MM.1S (cell line): ENCODE results near the gene PSAPL1.

ENCODE experiments used
- CTCF ChIP-seq: fragments of 300-600 bp; sonication (generic); IDR thresholded peaks from 2 replicates; pipeline ENCODE4 v1.5.1; 2016; ENCODE audit warnings: antibody characterized with exemption, low read length, mixed read lengths
- EZH2 ChIP-seq: fragments of 300-600 bp; sonication (generic); optimal IDR thresholded peaks from 2 replicates; pipeline ENCODE3; 2017; ENCODE audit warnings: low read depth, mild to moderate bottlenecking, antibody characterized with exemption, low read length, mixed read lengths
- EZH2phosphoT487 ChIP-seq: fragments of 300-600 bp; sonication (generic); IDR thresholded peaks from 2 replicates; pipeline ENCODE4 v1.6.1; 2018; ENCODE audit warnings: antibody characterized with exemption, low read length

GRCh38 chr4:7427831-7428260 lies 6.9 kb downstream of the PSAPL1 start:
- no peak for TF ChIP-seq CTCF
- TF ChIP-seq EZH2 = no peak
- TF ChIP-seq EZH2phosphoT487 = no peak
